ENCODE measurements around the gene PSENEN. TPM values are rescaled to one million over a fixed set of nuclear protein-coding genes. Genes with fewer than 3 reads are reported as not detected.
A peak's percentile ranks its signal among the peaks of the same experiment; 100 is the strongest.

The PSENEN gene
- total RNA-seq, 2 donors from 2014 or later = 39.9 to 65.2 TPM

DNA sequence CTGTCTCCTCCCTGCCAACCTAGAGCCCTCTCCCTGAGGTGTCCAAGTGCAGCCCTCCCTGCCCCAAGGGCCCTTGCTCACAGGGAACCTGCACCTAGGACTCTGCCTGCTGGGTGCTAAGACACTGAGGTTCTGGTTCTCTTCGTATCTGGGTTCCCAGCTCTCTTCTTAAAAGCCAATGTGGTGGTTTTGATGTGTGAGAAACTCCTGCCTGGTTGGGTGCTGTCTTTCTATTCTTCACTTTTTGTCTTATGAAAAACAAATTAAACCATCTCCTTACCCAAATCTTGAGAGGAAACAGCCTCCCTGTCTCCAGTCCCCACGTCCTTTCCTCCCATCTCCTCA is 32.0 kb upstream of the PSENEN start:
- H3K4me1 ChIP-seq (replicated peaks) = peaks cover 6% of the 10 kb centered on the region
- intact Hi-C loops (cut with DNase I) = loop anchor here (10.0 kb wide), 1 partner anchor 359 kb away; the partner anchor contains the start of gene FFAR3
- no peaks in the 10 kb centered on the region for H3K9me3 ChIP-seq
- no peaks in the 10 kb centered on the region for H3K27me3 ChIP-seq (replicated peaks; ENCODE audit: insufficient read depth)
- DNase-seq (ENCODE audit: low spot score) = no peak
- TF ChIP-seq POLR2AphosphoS5 (IDR thresholded peaks at IDR 0.05) (no peak), POLR2A (IDR thresholded peaks at IDR 0.05) (no peak)
- TF ChIP-seq, protein P1, sequence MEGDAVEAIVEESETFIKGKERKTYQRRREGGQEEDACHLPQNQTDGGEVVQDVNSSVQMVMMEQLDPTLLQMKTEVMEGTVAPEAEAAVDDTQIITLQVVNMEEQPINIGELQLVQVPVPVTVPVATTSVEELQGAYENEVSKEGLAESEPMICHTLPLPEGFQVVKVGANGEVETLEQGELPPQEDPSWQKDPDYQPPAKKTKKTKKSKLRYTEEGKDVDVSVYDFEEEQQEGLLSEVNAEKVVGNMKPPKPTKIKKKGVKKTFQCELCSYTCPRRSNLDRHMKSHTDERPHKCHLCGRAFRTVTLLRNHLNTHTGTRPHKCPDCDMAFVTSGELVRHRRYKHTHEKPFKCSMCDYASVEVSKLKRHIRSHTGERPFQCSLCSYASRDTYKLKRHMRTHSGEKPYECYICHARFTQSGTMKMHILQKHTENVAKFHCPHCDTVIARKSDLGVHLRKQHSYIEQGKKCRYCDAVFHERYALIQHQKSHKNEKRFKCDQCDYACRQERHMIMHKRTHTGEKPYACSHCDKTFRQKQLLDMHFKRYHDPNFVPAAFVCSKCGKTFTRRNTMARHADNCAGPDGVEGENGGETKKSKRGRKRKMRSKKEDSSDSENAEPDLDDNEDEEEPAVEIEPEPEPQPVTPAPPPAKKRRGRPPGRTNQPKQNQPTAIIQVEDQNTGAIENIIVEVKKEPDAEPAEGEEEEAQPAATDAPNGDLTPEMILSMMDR (IDR thresholded peaks at IDR 0.05) = no peak
- no peaks in the 10 kb centered on the region for H3K36me3 ChIP-seq
- H3K27ac ChIP-seq = no peak overlapping the region
- no peak overlapping the region for H3K4me3 ChIP-seq
- 88% methylated on average over 2 of the region's 2 CpGs for whole genome bisulfite sequencing

DNA sequence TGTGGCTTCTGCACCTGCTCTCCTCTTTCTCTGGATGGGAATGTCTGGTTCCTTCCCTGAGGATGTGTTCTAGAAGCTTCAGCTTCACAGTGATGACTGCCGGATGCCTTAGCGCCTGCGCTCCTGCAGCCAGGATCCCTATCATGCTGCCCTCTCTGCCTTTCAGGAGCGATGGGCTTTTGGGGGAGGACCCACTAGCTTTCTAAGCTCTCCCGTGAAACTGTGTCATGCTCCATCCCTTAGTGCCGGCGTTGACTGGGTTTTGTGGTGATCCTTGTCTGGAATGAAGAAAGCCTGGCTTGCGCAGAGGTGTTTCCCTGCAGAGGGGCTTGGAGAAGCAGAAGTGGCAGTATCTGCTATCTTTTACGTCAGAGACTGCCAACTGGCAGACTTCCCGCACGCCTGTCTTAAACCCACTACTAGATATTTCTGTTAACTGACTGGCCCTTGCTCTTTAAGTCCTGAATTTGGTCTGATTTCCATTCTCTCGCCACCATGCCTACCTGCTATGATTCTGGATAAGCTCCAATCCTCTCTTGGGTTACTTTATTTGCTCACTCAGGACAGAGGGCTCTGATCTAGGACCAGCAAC is 31.5 kb upstream of the PSENEN start:
- no peaks in the 10 kb centered on the region for H3K36me3 ChIP-seq
- H3K27ac ChIP-seq = no peak overlapping the region
- 80% methylated on average over 12 of the region's 12 CpGs for WGBS
- intact Hi-C loops (cut with DNase I) = loop anchor here (10.0 kb wide), 1 partner anchor 359 kb away; the partner anchor contains the start of gene FFAR3
- H3K9me3 ChIP-seq = no peaks in the 10 kb centered on the region
- peaks cover 9% of the 10 kb centered on the region for H3K4me1 ChIP-seq (replicated peaks)
- no peak for DNase-seq (ENCODE audit: low spot score)
- H3K4me3 ChIP-seq = no peak overlapping the region
- H3K27me3 ChIP-seq (replicated peaks; ENCODE audit: insufficient read depth) = no peaks in the 10 kb centered on the region
- no peak for TF ChIP-seq POLR2A (IDR thresholded peaks at IDR 0.05)

DNA sequence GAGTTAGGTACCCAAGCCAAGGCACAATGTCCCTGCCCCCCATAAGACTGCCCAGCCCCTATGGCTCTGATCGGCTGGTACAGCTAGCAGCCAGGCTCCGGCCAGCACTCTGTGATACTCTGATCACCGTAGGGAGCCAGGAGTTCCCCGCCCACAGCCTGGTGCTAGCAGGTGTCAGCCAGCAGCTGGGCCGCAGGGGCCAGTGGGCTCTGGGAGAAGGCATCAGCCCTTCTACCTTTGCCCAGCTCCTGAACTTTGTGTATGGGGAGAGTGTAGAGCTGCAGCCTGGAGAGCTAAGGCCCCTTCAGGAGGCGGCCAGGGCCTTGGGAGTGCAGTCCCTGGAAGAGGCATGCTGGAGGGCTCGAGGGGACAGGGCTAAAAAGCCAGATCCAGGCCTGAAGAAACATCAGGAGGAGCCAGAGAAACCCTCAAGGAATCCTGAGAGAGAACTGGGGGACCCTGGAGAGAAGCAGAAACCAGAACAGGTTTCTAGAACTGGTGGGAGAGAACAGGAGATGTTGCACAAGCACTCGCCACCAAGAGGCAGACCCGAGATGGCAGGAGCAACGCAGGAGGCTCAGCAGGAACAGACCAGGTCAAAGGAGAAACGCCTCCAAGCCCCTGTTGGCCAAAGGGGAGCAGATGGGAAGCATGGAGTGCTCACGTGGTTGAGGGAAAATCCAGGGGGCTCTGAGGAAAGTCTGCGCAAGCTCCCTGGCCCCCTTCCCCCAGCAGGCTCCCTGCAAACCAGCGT is 30.7 kb upstream of the PSENEN start:
- 85% methylated on average over 14 of the region's 14 CpGs for WGBS
- no peak for DNase-seq (ENCODE audit: low spot score)
- TF ChIP-seq POLR2AphosphoS5 (IDR thresholded peaks at IDR 0.05) = no peak
- TF ChIP-seq POLR2A (IDR thresholded peaks at IDR 0.05) = no peak
- TF ChIP-seq, protein P1 (IDR thresholded peaks at IDR 0.05) = no peak
- no peak overlapping the region for H3K27ac ChIP-seq
- no peaks in the 10 kb centered on the region for H3K27me3 ChIP-seq (replicated peaks; ENCODE audit: insufficient read depth)
- H3K36me3 ChIP-seq = no peaks in the 10 kb centered on the region
- H3K4me3 ChIP-seq = no peak overlapping the region
- H3K4me1 ChIP-seq (replicated peaks) = peaks cover 15% of the 10 kb centered on the region
- no peaks in the 10 kb centered on the region for H3K9me3 ChIP-seq
- intact Hi-C loops (cut with DNase I) = loop anchor here (10.0 kb wide), 1 partner anchor 360 kb away; the partner anchor contains the start of gene FFAR3

DNA sequence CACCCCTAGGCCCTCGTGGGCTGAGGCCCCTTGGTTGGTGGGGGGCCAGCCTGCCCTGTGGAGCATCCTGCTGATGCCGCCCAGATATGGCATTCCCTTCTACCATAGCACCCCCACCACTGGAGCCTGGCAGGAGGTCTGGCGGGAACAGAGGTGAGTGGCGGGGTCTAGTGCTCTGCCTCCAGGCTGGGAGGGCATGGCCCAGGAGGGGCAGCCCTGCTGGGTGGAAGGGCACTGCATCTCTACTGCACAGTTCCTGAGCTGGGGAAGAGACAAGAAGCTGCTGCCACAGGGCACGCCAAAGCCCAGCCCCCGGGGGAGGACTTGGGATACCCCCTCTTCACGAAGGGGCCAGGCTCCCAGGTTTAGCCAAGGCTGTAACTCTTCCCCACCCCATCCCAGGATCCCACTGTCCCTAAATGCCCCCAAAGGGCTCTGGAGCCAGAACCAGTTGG is 30.1 kb upstream of the PSENEN start:
- no peak for DNase-seq (ENCODE audit: low spot score)
- WGBS = 81% methylated on average over 7 of the region's 7 CpGs
- intact Hi-C loops (cut with DNase I) = loop anchor here (10.0 kb wide), 1 partner anchor 361 kb away; the partner anchor contains the start of gene FFAR3
- H3K4me3 ChIP-seq = no peak overlapping the region
- H3K9me3 ChIP-seq = no peaks in the 10 kb centered on the region
- H3K4me1 ChIP-seq (replicated peaks) = peaks cover 15% of the 10 kb centered on the region
- no peak overlapping the region for H3K27ac ChIP-seq
- H3K36me3 ChIP-seq = no peaks in the 10 kb centered on the region
- TF ChIP-seq POLR2A (IDR thresholded peaks at IDR 0.05) (no peak), POLR2AphosphoS5 (IDR thresholded peaks at IDR 0.05) (no peak)
- H3K27me3 ChIP-seq (replicated peaks; ENCODE audit: insufficient read depth) = no peaks in the 10 kb centered on the region

DNA sequence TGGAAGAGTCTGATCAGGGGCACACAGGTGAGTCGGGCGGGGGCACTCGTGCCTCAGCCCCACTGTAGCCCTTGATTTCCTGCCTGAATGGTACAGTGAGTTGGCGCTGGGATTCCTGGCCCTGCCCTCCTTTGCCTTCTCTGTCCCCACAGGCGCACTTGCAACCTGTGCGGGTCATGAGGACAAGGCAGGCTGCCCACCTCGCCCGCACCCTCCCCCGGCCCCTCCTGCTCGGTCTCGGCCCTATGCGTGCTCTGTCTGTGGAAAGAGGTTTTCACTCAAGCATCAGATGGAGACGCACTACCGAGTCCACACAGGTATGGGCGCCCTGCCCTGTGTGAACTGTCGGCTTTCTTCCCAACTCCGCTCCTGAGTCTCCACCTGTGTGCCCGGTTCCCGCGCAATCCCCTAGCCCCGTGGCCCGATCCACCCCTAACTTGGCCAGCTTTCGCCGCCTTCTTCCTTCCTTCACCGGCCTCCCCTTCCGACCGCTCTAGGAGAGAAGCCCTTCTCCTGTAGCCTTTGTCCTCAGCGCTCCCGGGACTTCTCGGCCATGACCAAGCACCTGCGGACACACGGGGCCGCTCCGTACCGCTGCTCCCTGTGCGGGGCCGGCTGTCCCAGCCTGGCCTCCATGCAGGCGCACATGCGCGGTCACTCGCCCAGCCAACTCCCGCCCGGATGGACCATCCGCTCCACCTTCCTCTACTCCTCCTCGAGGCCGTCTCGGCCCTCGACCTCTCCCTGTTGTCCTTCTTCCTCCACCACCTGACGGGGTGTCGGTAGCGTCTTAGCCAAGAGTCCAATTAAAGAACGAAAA is 29.3 kb upstream of the PSENEN start:
- Histone ChIP-seq H3K36me3 (no peaks in the 10 kb centered on the region), H3K27me3 (replicated peaks; ENCODE audit: insufficient read depth) (no peaks in the 10 kb centered on the region), H3K4me1 (replicated peaks) (peaks cover 15% of the 10 kb centered on the region), H3K9me3 (no peaks in the 10 kb centered on the region), H3K27ac (peak overlapping the region; percentile 69 to 91), H3K4me3 (peak overlapping the region; percentile 91 to 93)
- under 1% methylated on average over 50 of the region's 52 CpGs for WGBS
- no peak for TF ChIP-seq POLR2A (IDR thresholded peaks at IDR 0.05)
- TF ChIP-seq, protein P1 (IDR thresholded peaks at IDR 0.05) = no peak
- peak; percentile 15 for TF ChIP-seq POLR2AphosphoS5 (IDR thresholded peaks at IDR 0.05)
- peak; percentile 51 for DNase-seq (ENCODE audit: low spot score)
- intact Hi-C loops (cut with DNase I) = loop anchor here (2.0 to 10.0 kb wide), 2 partner anchors 167 to 361 kb away; partner anchors contain the start of gene FFAR3
